Spleen (tissue), 11 donors: ENCODE measurements around the gene ATXN10. TPM values are rescaled to one million over a fixed set of nuclear protein-coding genes. Genes with fewer than 3 reads are reported as not detected.
"Not testable (repeated sequence)": the region's sequence is repeated elsewhere in the genome, so short reads cannot be mapped to it uniquely, and the experiment has no call there.

Experiments
- DNase-seq: peaks from one replicate; pipeline ENCODE4 v3.0.0-alpha.2; 2020
- H3K27ac ChIP-seq, 8 donors: fragments of 200-600 bp; sonication (generic) in 7 of 8; 1 replicate in 4 of 8; 2 replicates in 4 of 8; pipeline versions ENCODE4 v1.5.0 to v1.8.0; 2016 to 2021; ENCODE audit warnings: inconsistent platforms in 4 of 8, mild to moderate bottlenecking in 4 of 8, moderate library complexity in 1 of 8
- H3K27me3 ChIP-seq, 7 donors: fragments of 200-600 bp; sonication (generic) in 6 of 7; replicated peaks in 1 of 7; 1 replicate in 4 of 7; 2 replicates in 3 of 7; pipeline versions ENCODE4 v1.5.0 to v1.8.0; 2016 to 2021; ENCODE audit warnings: inconsistent platforms in 3 of 7, mild to moderate bottlenecking in 1 of 7
- H3K36me3 ChIP-seq, 6 donors: fragments of 200-600 bp; sonication (generic) in 5 of 6; 1 replicate in 4 of 6; 2 replicates in 2 of 6; pipeline versions ENCODE4 v1.5.0 to v1.8.0; 2016 to 2021; ENCODE audit warnings: inconsistent platforms in 2 of 6
- H3K4me1 ChIP-seq, 6 donors: fragments of 200-600 bp; sonication (generic) in 5 of 6; 1 replicate in 3 of 6; 2 replicates in 3 of 6; pipeline versions ENCODE4 v1.5.0 to v1.8.0; 2016 to 2021; ENCODE audit warnings: inconsistent platforms in 3 of 6
- H3K4me3 ChIP-seq, 8 donors: fragments of 200-600 bp; sonication (generic) in 7 of 8; 1 replicate in 4 of 8; 2 replicates in 4 of 8; pipeline versions ENCODE4 v1.5.0 to v1.8.0; 2016 to 2021; ENCODE audit warnings: inconsistent platforms in 4 of 8, mild to moderate bottlenecking in 4 of 8, moderate library complexity in 2 of 8
- H3K9me3 ChIP-seq, 8 donors: fragments of 200-600 bp; sonication (generic) in 7 of 8; 1 replicate in 4 of 8; 2 replicates in 4 of 8; pipeline versions ENCODE4 v1.5.0 to v1.8.0; 2016 to 2021; ENCODE audit warnings: inconsistent platforms in 4 of 8
- POLR2A ChIP-seq, 3 donors: fragments of 450-650 bp; IDR thresholded peaks; one replicate each; pipeline ENCODE4 v1.5.1; 2017; ENCODE audit warnings: antibody characterized with exemption in 3 of 3, mild to moderate bottlenecking in 1 of 3
- POLR2AphosphoS5 ChIP-seq, 3 donors: sonication (generic); formaldehyde crosslinking; IDR thresholded peaks; one replicate each; pipeline ENCODE4 v1.5.1; 2017; ENCODE audit warnings: antibody characterized with exemption in 3 of 3
- WGBS, 5 donors: extraction: QIAGEN DNeasy Blood & Tissue Kit in 3 of 5; methylation state at CpG; one replicate each; pipeline versions ENCODE4 v1.1.5 to v1.1.7; 2013 to 2018; 5-methylcytosine and 5-hydroxymethylcytosine counted together
- intact Hi-C: fragments of 100-400 bp; cut with DNase I; formaldehyde crosslinking; loops from one replicate; pipeline ENCODE4 v1.15.0; 2023; ENCODE audit warnings: low total_unique reads
- polyA plus RNA-seq, 3 donors: library from polyadenylated mRNA; stranded (reverse); fragments of 200-250 nt; gene quantifications; one replicate each; pipeline ENCODE4 v1.2.1, GENCODE V29; 2013
- total RNA-seq, 7 donors: library from RNA; depleted of rRNA in 3 of 7; stranded (reverse); fragments of >200 nt in 3 of 7; fragmentation: NEBNext Ultra II Directional in 4 of 7; extraction: Animal tissue kit (Norgen Biotek cat#: 25700) in 4 of 7; gene quantifications; one replicate each; pipeline versions ENCODE4 v1.1.0 to v1.2.1, GENCODE V29; 2016 to 2021
- TF ChIP-seq, protein P1 (sequence below), 11 experiments: fragments of 200-600 bp in 7 of 11; fragments of 450-650 bp in 4 of 11; sonication (generic) in 4 of 11; IDR thresholded peaks in 8 of 11; conservative IDR thresholded peaks in 3 of 11; 1 replicate in 7 of 11; 2 replicates in 4 of 11; pipeline versions ENCODE4 v1.4.0 to v1.8.0; 2016 to 2021; ENCODE audit warnings: antibody characterized with exemption in 11 of 11, inconsistent platforms in 4 of 11, mild to moderate bottlenecking in 1 of 11
- donor health status: healthy with polysubstance abuse.
- donor health status: DM: no; HTN: no; CAD: no; lungs with moderate emphysema.
- donor health status: DM: no; HTN: no; CAD: no.
- donor health status: Bipolar disorder and iron deficiency.
- donor health status: healthy.
- donor health status: DM: no; HTN: no; CAD: no.
- donor health status: DM: yes; HTN: yes; CAD: no.

The ATXN10 gene
- total and polyA plus RNA-seq, 10 donors = 46.1 to 119 (median 84.6) TPM

- WGBS, 5 donors = 88 to 98% (median 94%) methylated on average over 2 of the region's 2 CpGs
- no peak overlapping the region for H3K4me3 ChIP-seq
- intact Hi-C loops = no loop called here
- H3K27me3 ChIP-seq = peaks cover 0 to 18% (median 0%) of the 10 kb centered on the region in 7 donors
- no peaks in the 10 kb centered on the region for H3K36me3 ChIP-seq
- DNase-seq = no peak
- no peaks in the 10 kb centered on the region for H3K4me1 ChIP-seq
- H3K9me3 ChIP-seq = no peaks in the 10 kb centered on the region
- TF ChIP-seq, protein P1, sequence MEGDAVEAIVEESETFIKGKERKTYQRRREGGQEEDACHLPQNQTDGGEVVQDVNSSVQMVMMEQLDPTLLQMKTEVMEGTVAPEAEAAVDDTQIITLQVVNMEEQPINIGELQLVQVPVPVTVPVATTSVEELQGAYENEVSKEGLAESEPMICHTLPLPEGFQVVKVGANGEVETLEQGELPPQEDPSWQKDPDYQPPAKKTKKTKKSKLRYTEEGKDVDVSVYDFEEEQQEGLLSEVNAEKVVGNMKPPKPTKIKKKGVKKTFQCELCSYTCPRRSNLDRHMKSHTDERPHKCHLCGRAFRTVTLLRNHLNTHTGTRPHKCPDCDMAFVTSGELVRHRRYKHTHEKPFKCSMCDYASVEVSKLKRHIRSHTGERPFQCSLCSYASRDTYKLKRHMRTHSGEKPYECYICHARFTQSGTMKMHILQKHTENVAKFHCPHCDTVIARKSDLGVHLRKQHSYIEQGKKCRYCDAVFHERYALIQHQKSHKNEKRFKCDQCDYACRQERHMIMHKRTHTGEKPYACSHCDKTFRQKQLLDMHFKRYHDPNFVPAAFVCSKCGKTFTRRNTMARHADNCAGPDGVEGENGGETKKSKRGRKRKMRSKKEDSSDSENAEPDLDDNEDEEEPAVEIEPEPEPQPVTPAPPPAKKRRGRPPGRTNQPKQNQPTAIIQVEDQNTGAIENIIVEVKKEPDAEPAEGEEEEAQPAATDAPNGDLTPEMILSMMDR (IDR thresholded peaks at IDR 0.05 in 8 of 11, conservative IDR thresholded peaks at IDR 0.05 in 3 of 11) = no peak
- no peak for TF ChIP-seq POLR2AphosphoS5 (IDR thresholded peaks at IDR 0.05)
- no peak for TF ChIP-seq POLR2A (IDR thresholded peaks at IDR 0.05)
- no peak overlapping the region for H3K27ac ChIP-seq
These were observed 15.1 kb upstream of the ATXN10 start for GRCh38 chr22:45656577-45656976.

GRCh38 chr22:45657701-45658100 lies 13.9 kb upstream of the ATXN10 start:
- no peak for TF ChIP-seq POLR2A (IDR thresholded peaks at IDR 0.05)
- TF ChIP-seq POLR2AphosphoS5 (IDR thresholded peaks at IDR 0.05) = no peak
- TF ChIP-seq, protein P1 (IDR thresholded peaks at IDR 0.05 in 8 of 11, conservative IDR thresholded peaks at IDR 0.05 in 3 of 11) = no peak
- 62 to 72% (median 65%) methylated on average over 4 of the region's 4 CpGs for WGBS, 5 donors
- no peaks in the 10 kb centered on the region for H3K4me1 ChIP-seq

GRCh38 chr22:45664136-45664646 lies 7.4 kb upstream of the ATXN10 start:
- no peak for DNase-seq
- WGBS, 5 donors = 29 to 58% (median 47%) methylated on average over 1 of the region's 1 CpG
- Histone ChIP-seq H3K27ac (no peak overlapping the region), H3K4me3 (no peak overlapping the region), H3K9me3 (no peaks in the 10 kb centered on the region), H3K4me1 (no peaks in the 10 kb centered on the region), H3K27me3 (no peaks in the 10 kb centered on the region), H3K36me3 (no peaks in the 10 kb centered on the region)
- no peak for TF ChIP-seq POLR2AphosphoS5 (IDR thresholded peaks at IDR 0.05)
- no peak for TF ChIP-seq POLR2A (IDR thresholded peaks at IDR 0.05)
- intact Hi-C loops = no loop called here

More at GRCh38 chr22:45657701-45658100, 13.9 kb upstream of the ATXN10 start:
- H3K27me3 ChIP-seq = peaks cover 0 to 11% (median 0%) of the 10 kb centered on the region in 7 donors
- H3K4me3 ChIP-seq = no peak overlapping the region
- no peak for DNase-seq
- intact Hi-C loops = no loop called here
- no peak overlapping the region for H3K27ac ChIP-seq
- no peaks in the 10 kb centered on the region for H3K9me3 ChIP-seq
- no peaks in the 10 kb centered on the region for H3K36me3 ChIP-seq

GRCh38 chr22:45667486-45667885 lies 4.1 kb upstream of the ATXN10 start:
- WGBS, 5 donors = 85 to 92% (median 88%) methylated on average over 5 of the region's 5 CpGs
- no peak overlapping the region for H3K27ac ChIP-seq
- peaks cover 5 to 13% (median 8%) of the 10 kb centered on the region in 6 donors for H3K4me1 ChIP-seq
- H3K36me3 ChIP-seq = no peaks in the 10 kb centered on the region
- no peaks in the 10 kb centered on the region for H3K27me3 ChIP-seq
- H3K9me3 ChIP-seq = no peaks in the 10 kb centered on the region
- no peak overlapping the region for H3K4me3 ChIP-seq
- intact Hi-C loops = no loop called here
- no peak for DNase-seq
- TF ChIP-seq POLR2A (IDR thresholded peaks at IDR 0.05) = no peak
- TF ChIP-seq POLR2AphosphoS5 (IDR thresholded peaks at IDR 0.05) = no peak
- TF ChIP-seq, protein P1 (IDR thresholded peaks at IDR 0.05 in 8 of 11, conservative IDR thresholded peaks at IDR 0.05 in 3 of 11) = no peak

DNA sequence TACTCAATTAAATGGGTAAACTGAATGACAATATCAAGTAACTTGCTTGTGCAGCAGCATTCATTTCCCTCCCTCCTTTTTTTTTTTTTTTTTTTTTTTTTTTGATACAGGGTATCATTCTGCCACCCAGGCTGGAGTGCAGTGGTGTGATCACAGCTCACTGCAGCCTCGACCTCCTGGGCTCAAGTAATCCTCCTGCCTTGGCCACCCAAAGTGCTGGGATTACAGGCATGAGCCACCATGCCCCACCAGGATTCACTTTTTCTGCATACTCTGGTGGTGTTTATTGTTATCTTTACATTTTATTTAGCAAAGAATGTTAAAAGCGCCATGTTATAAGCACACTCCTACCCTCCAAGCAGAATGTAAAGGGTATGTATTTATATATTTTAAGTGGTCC lies 1.3 kb upstream of the ATXN10 start:
- H3K4me1 ChIP-seq = peaks cover 12 to 42% (median 33%) of the 10 kb centered on the region in 6 donors
- 89 to 100% (median 93%) methylated on average over 2 of the region's 2 CpGs for WGBS, 5 donors
- H3K27ac ChIP-seq, H3K27me3 ChIP-seq, intact Hi-C loops, H3K4me3 ChIP-seq, DNase-seq, H3K9me3 ChIP-seq, H3K36me3 ChIP-seq: not testable (repeated sequence)
